Measurements from ENCODE around the gene REEP2.

DNA sequence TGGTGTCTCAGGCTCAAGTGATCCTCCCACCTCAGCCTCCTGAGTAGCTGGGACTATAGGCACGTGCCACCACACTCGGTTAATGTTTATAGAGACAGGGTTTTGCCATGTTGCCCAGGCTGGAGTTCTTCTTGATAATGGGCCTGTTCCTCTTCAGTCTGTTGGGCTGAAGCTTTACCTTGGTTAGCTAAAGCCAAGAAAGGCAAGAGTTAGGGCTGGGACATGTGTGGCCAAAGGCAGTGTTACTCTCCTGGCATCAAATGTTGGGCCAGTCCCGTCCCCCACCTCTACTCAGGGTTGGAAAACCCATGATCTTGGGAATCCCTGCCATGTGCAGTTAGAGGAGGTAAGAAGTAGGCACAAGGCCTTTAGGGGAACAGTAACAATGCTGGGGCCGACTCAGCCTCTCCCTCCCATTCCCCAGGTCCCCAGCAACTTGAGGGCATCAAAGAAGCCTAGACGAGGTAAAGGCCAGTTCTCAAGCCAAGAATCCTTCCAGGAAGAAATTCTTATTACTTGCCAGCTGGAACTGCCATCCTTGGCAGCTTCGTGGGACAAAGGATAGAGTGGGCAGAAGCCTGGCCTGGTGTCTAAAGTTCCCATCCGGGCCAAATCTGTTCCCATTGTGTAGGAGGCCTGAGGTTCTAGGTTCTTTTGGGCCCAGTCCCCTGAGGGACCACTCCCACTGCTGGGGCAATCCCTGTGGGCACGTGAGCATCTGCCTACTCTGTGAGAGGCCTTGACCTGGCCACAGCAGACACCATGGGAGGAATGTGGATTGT is 30.9 kb downstream of the REEP2 start:
- TF ChIP-seq POLR2A (IDR thresholded peaks at IDR 0.05): no peak
- TF ChIP-seq, protein P1, sequence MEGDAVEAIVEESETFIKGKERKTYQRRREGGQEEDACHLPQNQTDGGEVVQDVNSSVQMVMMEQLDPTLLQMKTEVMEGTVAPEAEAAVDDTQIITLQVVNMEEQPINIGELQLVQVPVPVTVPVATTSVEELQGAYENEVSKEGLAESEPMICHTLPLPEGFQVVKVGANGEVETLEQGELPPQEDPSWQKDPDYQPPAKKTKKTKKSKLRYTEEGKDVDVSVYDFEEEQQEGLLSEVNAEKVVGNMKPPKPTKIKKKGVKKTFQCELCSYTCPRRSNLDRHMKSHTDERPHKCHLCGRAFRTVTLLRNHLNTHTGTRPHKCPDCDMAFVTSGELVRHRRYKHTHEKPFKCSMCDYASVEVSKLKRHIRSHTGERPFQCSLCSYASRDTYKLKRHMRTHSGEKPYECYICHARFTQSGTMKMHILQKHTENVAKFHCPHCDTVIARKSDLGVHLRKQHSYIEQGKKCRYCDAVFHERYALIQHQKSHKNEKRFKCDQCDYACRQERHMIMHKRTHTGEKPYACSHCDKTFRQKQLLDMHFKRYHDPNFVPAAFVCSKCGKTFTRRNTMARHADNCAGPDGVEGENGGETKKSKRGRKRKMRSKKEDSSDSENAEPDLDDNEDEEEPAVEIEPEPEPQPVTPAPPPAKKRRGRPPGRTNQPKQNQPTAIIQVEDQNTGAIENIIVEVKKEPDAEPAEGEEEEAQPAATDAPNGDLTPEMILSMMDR (IDR thresholded peaks at IDR 0.05): no peak

Measured in lower leg skin (tissue), 3 donors.